HEK293 (cell line): ENCODE results near the gene PIGL.

Source experiments
- CTCF ChIA-PET: fragments of 350-600 bp; formaldehyde crosslinking; extraction: SDS; loops from one replicate; lab custom pipeline; 2021; ENCODE audit warnings: antibody characterized with exemption; lab: Yijun Ruan, JAX
- POLR2A ChIA-PET: fragments of 300-600 bp; formaldehyde crosslinking; extraction: SDS; loops from one replicate; lab custom pipeline; 2020; ENCODE audit warnings: antibody characterized with exemption, inconsistent platforms; lab: Yijun Ruan, JAX
- H3K27ac ChIP-seq: fragments of 200-500 bp; sonication (Bioruptor generic); 2 replicates; pipeline ENCODE4 v1.5.1; 2014; ENCODE audit warnings: low read depth, low read length, control low read depth, inconsistent platforms; ENCODE audit errors: extremely low read depth
- H3K36me3 ChIP-seq, 2 experiments: fragments of 200-500 bp in 1 of 2; sonication (Bioruptor generic) in 1 of 2; 1 replicate in 1 of 2; 2 replicates in 1 of 2; pipeline ENCODE4 v1.5.1; 2014 to 2017; ENCODE audit warnings: inconsistent platforms in 2 of 2, low read length in 2 of 2; ENCODE audit not compliant: control insufficient read depth in 2 of 2, insufficient read depth in 1 of 2
- H3K4me1 ChIP-seq: fragments of 200-500 bp; sonication (Bioruptor generic); 2 replicates; pipeline ENCODE4 v1.5.1; 2014; ENCODE audit warnings: mild to moderate bottlenecking, low read length, inconsistent platforms; ENCODE audit not compliant: control insufficient read depth, insufficient read depth
- H3K4me3 ChIP-seq: 2 replicates; pipeline ENCODE4 v1.5.1; 2011; ENCODE audit warnings: low read depth, mild to moderate bottlenecking, control low read depth, low read length, moderate library complexity
- H3K9me3 ChIP-seq: fragments of 200-500 bp; sonication (Bioruptor generic); 2 replicates; pipeline ENCODE4 v1.5.1; 2014; ENCODE audit warnings: low read depth, low read length, inconsistent platforms; ENCODE audit not compliant: control insufficient read depth, insufficient read depth
- EGR2 ChIP-seq: fragments of 450-650 bp; formaldehyde crosslinking; IDR thresholded peaks from 2 replicates; pipeline ENCODE4 v1.5.1; 2016; ENCODE audit warnings: low read depth, missing biosample characterization, missing genetic modification characterization
- HOXA7 ChIP-seq: sonication (generic); formaldehyde crosslinking; IDR thresholded peaks from 2 replicates; pipeline ENCODE4 v1.8.1; 2022; ENCODE audit warnings: missing genetic modification reagents, borderline replicate concordance
- HOXC10 ChIP-seq: sonication (generic); formaldehyde crosslinking; IDR thresholded peaks from 2 replicates; pipeline ENCODE4 v1.8.1; 2023; ENCODE audit warnings: mild to moderate bottlenecking, missing genetic modification reagents
- IKZF3 ChIP-seq: fragments of 450-650 bp; IDR thresholded peaks from 2 replicates; pipeline ENCODE4 v1.5.0; 2018; ENCODE audit warnings: missing biosample characterization, mild to moderate bottlenecking, missing genetic modification characterization, moderate library complexity
- ZFHX2 ChIP-seq: fragments of 450-650 bp; formaldehyde crosslinking; conservative IDR thresholded peaks from 2 replicates; pipeline ENCODE4 v1.5.1; 2016; ENCODE audit warnings: missing biosample characterization, missing genetic modification characterization
- ZFP37 ChIP-seq: fragments of 450-650 bp; formaldehyde crosslinking; IDR thresholded peaks from 2 replicates; pipeline ENCODE4 v1.5.1; 2016; ENCODE audit warnings: missing biosample characterization, missing genetic modification characterization
- ZIC2 ChIP-seq: fragments of 450-650 bp; formaldehyde crosslinking; IDR thresholded peaks from 2 replicates; pipeline ENCODE4 v1.5.1; 2016; ENCODE audit warnings: missing biosample characterization, missing genetic modification characterization
- ZNF133 ChIP-seq: fragments of 450-650 bp; formaldehyde crosslinking; IDR thresholded peaks from 2 replicates; pipeline ENCODE4 v1.5.1; 2016; ENCODE audit warnings: missing biosample characterization, missing genetic modification characterization
- ZNF175 ChIP-seq: fragments of 450-650 bp; formaldehyde crosslinking; IDR thresholded peaks from 2 replicates; pipeline ENCODE4 v1.5.1; 2016; ENCODE audit warnings: missing biosample characterization, missing genetic modification characterization
- ZNF24 ChIP-seq: fragments of 450-650 bp; formaldehyde crosslinking; IDR thresholded peaks from 2 replicates; pipeline ENCODE4 v1.5.1; 2016; ENCODE audit warnings: missing biosample characterization, missing genetic modification characterization
- ZNF292 ChIP-seq: fragments of 450-650 bp; formaldehyde crosslinking; IDR thresholded peaks from 2 replicates; pipeline ENCODE4 v1.5.1; 2016; ENCODE audit warnings: low read depth, missing biosample characterization, missing genetic modification characterization, borderline replicate concordance
- ZNF394 ChIP-seq: fragments of 450-650 bp; formaldehyde crosslinking; IDR thresholded peaks from 2 replicates; pipeline ENCODE4 v1.5.1; 2016; ENCODE audit warnings: missing biosample characterization, missing genetic modification characterization, mild to moderate bottlenecking, moderate library complexity, borderline replicate concordance
- ZNF404 ChIP-seq: fragments of 450-650 bp; formaldehyde crosslinking; IDR thresholded peaks from 2 replicates; pipeline ENCODE4 v1.5.1; 2017; ENCODE audit warnings: missing biosample characterization, missing genetic modification characterization
- ZNF571 ChIP-seq: fragments of 450-650 bp; formaldehyde crosslinking; IDR thresholded peaks from 2 replicates; pipeline ENCODE4 v1.5.0; 2017; ENCODE audit warnings: missing biosample characterization, missing genetic modification characterization
- ZNF654 ChIP-seq: fragments of 450-650 bp; formaldehyde crosslinking; IDR thresholded peaks from 2 replicates; pipeline ENCODE4 v1.5.1; 2016; ENCODE audit warnings: low read depth, missing biosample characterization, missing genetic modification characterization
- ZNF776 ChIP-seq: fragments of 450-650 bp; formaldehyde crosslinking; IDR thresholded peaks from 2 replicates; pipeline ENCODE4 v1.5.0; 2017; ENCODE audit warnings: missing biosample characterization, missing genetic modification characterization, borderline replicate concordance
- ZNF843 ChIP-seq: fragments of 450-650 bp; formaldehyde crosslinking; IDR thresholded peaks from 2 replicates; pipeline ENCODE4 v1.5.1; 2016; ENCODE audit warnings: missing biosample characterization, missing genetic modification characterization
- TF ChIP-seq, protein P1 (sequence below): fragments of 450-650 bp; formaldehyde crosslinking; IDR thresholded peaks from 2 replicates; pipeline ENCODE4 v1.5.1; 2016; ENCODE audit warnings: missing biosample characterization, missing genetic modification characterization
- TF ChIP-seq, protein P2 (sequence below): fragments of 450-650 bp; formaldehyde crosslinking; IDR thresholded peaks from 2 replicates; pipeline ENCODE4 v1.5.1; 2017; ENCODE audit warnings: missing biosample characterization, missing genetic modification characterization
- TF ChIP-seq, protein P3 (sequence below): fragments of 450-650 bp; formaldehyde crosslinking; IDR thresholded peaks from 2 replicates; pipeline ENCODE4 v1.5.1; 2016; ENCODE audit warnings: missing biosample characterization, missing genetic modification characterization, borderline replicate concordance
- TF ChIP-seq, protein P4 (sequence below): fragments of 450-650 bp; formaldehyde crosslinking; IDR thresholded peaks from 2 replicates; pipeline ENCODE4 v1.5.1; 2016; ENCODE audit warnings: missing biosample characterization, missing genetic modification characterization
- TF ChIP-seq, protein P5 (sequence below): fragments of 450-650 bp; formaldehyde crosslinking; IDR thresholded peaks from 2 replicates; pipeline ENCODE4 v1.5.1; 2016; ENCODE audit warnings: missing biosample characterization, missing genetic modification characterization, low read depth

Gene PIGL

DNA sequence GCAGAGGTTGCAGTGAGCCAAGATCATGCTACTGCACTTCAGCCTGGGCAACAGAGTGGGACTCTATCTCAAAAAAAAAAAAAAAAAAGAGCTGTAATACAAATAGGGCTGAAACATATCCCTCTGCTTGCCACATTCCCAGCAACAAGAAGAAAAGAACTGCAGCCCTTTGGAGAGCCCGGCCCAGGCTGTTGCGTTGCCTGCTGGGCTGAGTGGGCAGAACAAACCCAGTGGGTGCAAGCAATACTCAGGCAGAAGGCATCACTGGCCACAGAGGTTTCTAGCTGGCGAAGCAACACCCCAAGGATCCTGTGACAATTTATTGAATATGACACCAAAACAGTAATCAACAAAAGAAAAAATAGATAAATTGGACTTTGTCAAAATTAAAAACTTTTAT lies 44.0 kb downstream of the PIGL start:
- Histone ChIP-seq H3K27ac (no peak overlapping the region), H3K4me3 (no peak overlapping the region), H3K36me3 (peaks cover 0 to 4% of the 10 kb centered on the region in 2 experiments; a peak in 2 of 3 replicates), H3K4me1 (no peaks in the 10 kb centered on the region), H3K9me3 (no peaks in the 10 kb centered on the region)
- ChIA-PET POLR2A (interaction anchor here (0.6 to 1.5 kb wide), 3 partner anchors 10 to 114 kb away, joined by 3 to 6 read pairs (median 5); no protein-coding TSS in a partner anchor), CTCF (interaction anchor here (0.5 to 0.7 kb wide), 3 partner anchors 11 to 329 kb away, joined by 3 to 4 read pairs (median 3); no protein-coding TSS in a partner anchor)
- TF ChIP-seq ZNF404 (tag by site-specific recombination) (no peak), IKZF3 (tag by site-specific recombination) (no peak), ZNF571 (tag by site-specific recombination) (no peak), ZIC2 (tag by site-specific recombination) (no peak), ZNF776 (tag by site-specific recombination) (no peak), ZNF394 (tag by site-specific recombination) (no peak), ZNF292 (tag by site-specific recombination) (no peak)
- TF ChIP-seq, protein P1, sequence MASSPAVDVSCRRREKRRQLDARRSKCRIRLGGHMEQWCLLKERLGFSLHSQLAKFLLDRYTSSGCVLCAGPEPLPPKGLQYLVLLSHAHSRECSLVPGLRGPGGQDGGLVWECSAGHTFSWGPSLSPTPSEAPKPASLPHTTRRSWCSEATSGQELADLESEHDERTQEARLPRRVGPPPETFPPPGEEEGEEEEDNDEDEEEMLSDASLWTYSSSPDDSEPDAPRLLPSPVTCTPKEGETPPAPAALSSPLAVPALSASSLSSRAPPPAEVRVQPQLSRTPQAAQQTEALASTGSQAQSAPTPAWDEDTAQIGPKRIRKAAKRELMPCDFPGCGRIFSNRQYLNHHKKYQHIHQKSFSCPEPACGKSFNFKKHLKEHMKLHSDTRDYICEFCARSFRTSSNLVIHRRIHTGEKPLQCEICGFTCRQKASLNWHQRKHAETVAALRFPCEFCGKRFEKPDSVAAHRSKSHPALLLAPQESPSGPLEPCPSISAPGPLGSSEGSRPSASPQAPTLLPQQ = no peak
- TF ChIP-seq, protein P2, sequence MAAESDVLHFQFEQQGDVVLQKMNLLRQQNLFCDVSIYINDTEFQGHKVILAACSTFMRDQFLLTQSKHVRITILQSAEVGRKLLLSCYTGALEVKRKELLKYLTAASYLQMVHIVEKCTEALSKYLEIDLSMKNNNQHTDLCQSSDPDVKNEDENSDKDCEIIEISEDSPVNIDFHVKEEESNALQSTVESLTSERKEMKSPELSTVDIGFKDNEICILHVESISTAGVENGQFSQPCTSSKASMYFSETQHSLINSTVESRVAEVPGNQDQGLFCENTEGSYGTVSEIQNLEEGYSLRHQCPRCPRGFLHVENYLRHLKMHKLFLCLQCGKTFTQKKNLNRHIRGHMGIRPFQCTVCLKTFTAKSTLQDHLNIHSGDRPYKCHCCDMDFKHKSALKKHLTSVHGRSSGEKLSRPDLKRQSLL (tag by site-specific recombination) = no peak

DNA sequence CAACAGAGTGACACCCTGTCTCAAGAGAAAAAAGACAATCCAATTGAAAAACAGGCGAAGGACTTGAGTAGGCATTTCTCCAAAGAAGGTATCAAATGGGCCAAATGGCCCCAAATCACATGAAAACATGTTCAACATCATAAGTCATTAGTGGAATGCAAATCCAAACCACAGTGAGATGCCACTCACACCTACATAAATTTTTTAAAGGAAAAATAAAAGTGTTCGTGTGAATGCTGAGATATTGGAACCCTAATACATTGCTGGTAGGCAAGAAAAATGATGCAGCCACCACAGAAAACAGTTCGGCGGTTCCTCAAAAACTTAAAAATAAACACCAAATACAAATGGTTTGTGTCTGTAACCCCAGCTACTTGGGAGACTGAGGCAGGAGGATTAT lies 45.2 kb downstream of the PIGL start:
- TF ChIP-seq ZNF175 (no peak), ZNF24 (tag by site-specific recombination) (no peak)
- Histone ChIP-seq H3K4me3 (no peak overlapping the region), H3K4me1 (no peaks in the 10 kb centered on the region), H3K9me3 (no peaks in the 10 kb centered on the region), H3K36me3 (peaks cover 0 to 4% of the 10 kb centered on the region in 2 experiments; a peak in 2 of 3 replicates), H3K27ac (no peak overlapping the region)
- CTCF ChIA-PET = no interaction called here
- POLR2A ChIA-PET = interaction anchor here (0.6 kb wide), 1 partner anchor 114 kb away, joined by 5 read pairs; no protein-coding TSS in a partner anchor

DNA sequence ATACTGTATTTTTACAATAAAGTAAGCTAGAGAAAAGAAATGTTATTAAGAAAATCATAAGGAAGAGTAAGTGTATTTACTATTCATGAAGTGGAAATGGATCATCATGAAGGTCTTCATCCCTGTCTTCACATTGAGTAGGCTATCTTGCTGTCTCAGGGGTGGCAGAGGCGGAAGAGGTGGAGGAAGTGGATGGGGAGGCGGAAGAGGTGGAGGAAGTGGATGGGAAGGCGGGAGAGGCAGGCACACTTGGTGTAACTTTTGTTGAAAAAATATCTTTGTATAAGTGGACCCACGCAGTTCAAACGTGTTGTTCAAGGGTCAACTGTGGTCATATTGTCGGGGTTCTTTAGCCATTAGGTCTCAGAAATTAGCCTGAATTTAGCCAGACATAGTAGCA lies 50.2 kb downstream of the PIGL start:
- Histone ChIP-seq H3K27ac (no peak overlapping the region), H3K4me1 (no peaks in the 10 kb centered on the region), H3K36me3 (no peaks in the 10 kb centered on the region; a peak in 1 of 3 replicates), H3K9me3 (no peaks in the 10 kb centered on the region), H3K4me3 (no peak overlapping the region)
- POLR2A ChIA-PET = interaction anchor here (0.7 kb wide), 1 partner anchor 19 kb away, joined by 5 read pairs; no protein-coding TSS in a partner anchor
- CTCF ChIA-PET = interaction anchor here (1.0 kb wide), 1 partner anchor 11 kb away, joined by 4 read pairs; no protein-coding TSS in a partner anchor
- TF ChIP-seq, protein P3, sequence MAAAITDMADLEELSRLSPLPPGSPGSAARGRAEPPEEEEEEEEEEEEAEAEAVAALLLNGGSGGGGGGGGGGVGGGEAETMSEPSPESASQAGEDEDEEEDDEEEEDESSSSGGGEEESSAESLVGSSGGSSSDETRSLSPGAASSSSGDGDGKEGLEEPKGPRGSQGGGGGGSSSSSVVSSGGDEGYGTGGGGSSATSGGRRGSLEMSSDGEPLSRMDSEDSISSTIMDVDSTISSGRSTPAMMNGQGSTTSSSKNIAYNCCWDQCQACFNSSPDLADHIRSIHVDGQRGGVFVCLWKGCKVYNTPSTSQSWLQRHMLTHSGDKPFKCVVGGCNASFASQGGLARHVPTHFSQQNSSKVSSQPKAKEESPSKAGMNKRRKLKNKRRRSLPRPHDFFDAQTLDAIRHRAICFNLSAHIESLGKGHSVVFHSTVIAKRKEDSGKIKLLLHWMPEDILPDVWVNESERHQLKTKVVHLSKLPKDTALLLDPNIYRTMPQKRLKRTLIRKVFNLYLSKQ (tag by site-specific recombination) = no peak
- TF ChIP-seq ZNF654 (tag by site-specific recombination) = no peak
- TF ChIP-seq HOXC10 (CRISPR knock-in tag) = no peak
- TF ChIP-seq EGR2 (tag by site-specific recombination) = peak; percentile 88
- no peak for TF ChIP-seq ZNF843 (tag by site-specific recombination)
- TF ChIP-seq, protein P4, sequence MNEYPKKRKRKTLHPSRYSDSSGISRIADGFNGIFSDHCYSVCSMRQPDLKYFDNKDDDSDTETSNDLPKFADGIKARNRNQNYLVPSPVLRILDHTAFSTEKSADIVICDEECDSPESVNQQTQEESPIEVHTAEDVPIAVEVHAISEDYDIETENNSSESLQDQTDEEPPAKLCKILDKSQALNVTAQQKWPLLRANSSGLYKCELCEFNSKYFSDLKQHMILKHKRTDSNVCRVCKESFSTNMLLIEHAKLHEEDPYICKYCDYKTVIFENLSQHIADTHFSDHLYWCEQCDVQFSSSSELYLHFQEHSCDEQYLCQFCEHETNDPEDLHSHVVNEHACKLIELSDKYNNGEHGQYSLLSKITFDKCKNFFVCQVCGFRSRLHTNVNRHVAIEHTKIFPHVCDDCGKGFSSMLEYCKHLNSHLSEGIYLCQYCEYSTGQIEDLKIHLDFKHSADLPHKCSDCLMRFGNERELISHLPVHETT (tag by site-specific recombination) = no peak
- TF ChIP-seq ZFP37 (tag by site-specific recombination) = no peak
- TF ChIP-seq HOXA7 (CRISPR knock-in tag) = no peak
- TF ChIP-seq ZFHX2 = peak; percentile 75
- TF ChIP-seq, protein P5, sequence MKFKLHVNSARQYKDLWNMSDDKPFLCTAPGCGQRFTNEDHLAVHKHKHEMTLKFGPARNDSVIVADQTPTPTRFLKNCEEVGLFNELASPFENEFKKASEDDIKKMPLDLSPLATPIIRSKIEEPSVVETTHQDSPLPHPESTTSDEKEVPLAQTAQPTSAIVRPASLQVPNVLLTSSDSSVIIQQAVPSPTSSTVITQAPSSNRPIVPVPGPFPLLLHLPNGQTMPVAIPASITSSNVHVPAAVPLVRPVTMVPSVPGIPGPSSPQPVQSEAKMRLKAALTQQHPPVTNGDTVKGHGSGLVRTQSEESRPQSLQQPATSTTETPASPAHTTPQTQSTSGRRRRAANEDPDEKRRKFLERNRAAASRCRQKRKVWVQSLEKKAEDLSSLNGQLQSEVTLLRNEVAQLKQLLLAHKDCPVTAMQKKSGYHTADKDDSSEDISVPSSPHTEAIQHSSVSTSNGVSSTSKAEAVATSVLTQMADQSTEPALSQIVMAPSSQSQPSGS (tag by site-specific recombination) = no peak
- TF ChIP-seq ZNF133 (tag by site-specific recombination) = peak; percentile 45; the same call in 1 of the 2 replicates
